ENCODE measurements around the gene GRPEL1.

- TF ChIP-seq TAF1 (IDR thresholded peaks at IDR 0.05; ENCODE audit: borderline replicate concordance, insufficient read depth, low read length) (no peak), POLR2AphosphoS5 (IDR thresholded peaks at IDR 0.05; ENCODE audit: low read depth, low read length) (no peak)
Observed at GRCh38 chr4:7108046-7108625, 40.3 kb upstream of the GRPEL1 start.
